Gastrocnemius medialis (tissue), 4 donors: ENCODE measurements around the gene RRAD. TPM values are rescaled to one million over a fixed set of nuclear protein-coding genes. Genes with fewer than 3 reads are reported as not detected.
"Not testable (repeated sequence)": the region's sequence is repeated elsewhere in the genome, so short reads cannot be mapped to it uniquely, and the experiment has no call there.

Experiments used
- ATAC-seq, 2 donors: fragments of 150-250 bp; one replicate each; pipeline ENCODE4 v1.9.1; 2016
- DNase-seq, 2 donors: peaks; one replicate each; pipeline ENCODE4 v3.0.0-alpha.2; 2019
- H3K27ac ChIP-seq, 4 donors: fragments of 200-600 bp; sonication (generic); 1 replicate in 1 of 4; 2 replicates in 3 of 4; pipeline ENCODE4 v1.5.1; 2016 to 2018; ENCODE audit warnings: mild to moderate bottlenecking in 2 of 4, moderate library complexity in 1 of 4
- H3K27me3 ChIP-seq, 3 donors: fragments of 200-600 bp; sonication (generic) in 2 of 3; 1 replicate in 1 of 3; 2 replicates in 2 of 3; pipeline versions ENCODE4 v1.5.1 to v1.6.0; 2016 to 2019; ENCODE audit warnings: mild to moderate bottlenecking in 1 of 3, moderate library complexity in 1 of 3
- H3K36me3 ChIP-seq, 2 donors: fragments of 200-600 bp; sonication (generic) in 1 of 2; one replicate each; pipeline ENCODE4 v1.5.1; 2017 to 2018
- H3K4me1 ChIP-seq, 2 donors: fragments of 200-600 bp; sonication (generic) in 1 of 2; one replicate each; pipeline ENCODE4 v1.5.1; 2016 to 2017; ENCODE audit warnings: mild to moderate bottlenecking in 2 of 2
- H3K4me3 ChIP-seq, 4 donors: fragments of 200-600 bp; sonication (generic) in 3 of 4; 1 replicate in 1 of 4; 2 replicates in 3 of 4; pipeline ENCODE4 v1.5.1; 2016 to 2019; ENCODE audit warnings: mild to moderate bottlenecking in 2 of 4
- H3K9me3 ChIP-seq, 3 donors: fragments of 200-600 bp; sonication (generic) in 2 of 3; 1 replicate in 1 of 3; 2 replicates in 2 of 3; pipeline ENCODE4 v1.5.1; 2016 to 2019
- CTCF ChIP-seq, 5 experiments: fragments of 450-650 bp in 3 of 5; fragments of 200-600 bp in 2 of 5; sonication (generic) in 2 of 5; IDR thresholded peaks in 4 of 5; conservative IDR thresholded peaks in 1 of 5; 1 replicate in 4 of 5; 2 replicates in 1 of 5; pipeline ENCODE4 v1.5.1; 2016 to 2019; ENCODE audit warnings: antibody characterized with exemption in 5 of 5, mild to moderate bottlenecking in 3 of 5, moderate library complexity in 3 of 5
- POLR2A ChIP-seq, 2 donors: fragments of 450-650 bp; IDR thresholded peaks; one replicate each; pipeline ENCODE4 v1.6.1; 2017; ENCODE audit warnings: antibody characterized with exemption in 2 of 2, mild to moderate bottlenecking in 2 of 2, moderate library complexity in 2 of 2
- in situ Hi-C, 4 donors: fragments of 200-750 bp; cut with MboI; loops; one replicate each; pipeline versions ENCODE4 v1.15.0 to v1.8.0; 2017; ENCODE audit warnings: low sequenced_read_pairs in 4 of 4
- intact Hi-C: fragments of 100-400 bp; cut with DNase I; formaldehyde crosslinking; loops from one replicate; pipeline ENCODE4 v1.15.1; 2023; ENCODE audit warnings: low total_unique reads
- total RNA-seq, 4 donors: library from RNA; depleted of rRNA; stranded (reverse); fragments of >200 nt; gene quantifications; one replicate each; pipeline versions ENCODE4 v1.1.0 to v1.2.3, GENCODE V29; 2016

The RRAD gene
- total RNA-seq, 4 donors from 2014 or later, result 286 to 1,191 (median 655) TPM

GRCh38 chr16:66898207-66898606 lies 27.1 kb downstream of the RRAD start:
- peak; percentile 58 to 72 for DNase-seq
- Histone ChIP-seq H3K27me3 (no peaks in the 10 kb centered on the region), H3K9me3 (no peaks in the 10 kb centered on the region), H3K36me3 (no peaks in the 10 kb centered on the region), H3K4me3 (no peak overlapping the region), H3K4me1 (peaks cover 45 to 52% of the 10 kb centered on the region in 2 donors), H3K27ac (peak overlapping the region; percentile 85 to 98 (median 96))
- in situ Hi-C loops, result no loop called here
- peak in 1 of 2 donors; percentile 20 for ATAC-seq
- intact Hi-C loops, result no loop called here
- TF ChIP-seq CTCF (IDR thresholded peaks at IDR 0.05 in 4 of 5, conservative IDR thresholded peaks at IDR 0.05 in 1 of 5) (no peak), POLR2A (IDR thresholded peaks at IDR 0.05) (no peak)

- ATAC-seq, intact Hi-C loops, DNase-seq, H3K4me3 ChIP-seq, H3K36me3 ChIP-seq, in situ Hi-C loops, H3K9me3 ChIP-seq, H3K27me3 ChIP-seq: not testable (repeated sequence)
- H3K4me1 ChIP-seq, result peaks cover 33 to 38% of the 10 kb centered on the region in 2 donors
- H3K27ac ChIP-seq, result peak overlapping the region; percentile 85 to 98 (median 96)
These were observed 28.7 kb downstream of the RRAD start for GRCh38 chr16:66896682-66897081.

- H3K36me3 ChIP-seq, result no peaks in the 10 kb centered on the region
- no peaks in the 10 kb centered on the region for H3K9me3 ChIP-seq
- DNase-seq, result no peak
- ATAC-seq, result no peak
- in situ Hi-C loops (no loop called here), intact Hi-C loops (loop anchor here (1.0 to 2.0 kb wide), 2 partner anchors 32 to 259 kb away; no protein-coding TSS in a partner anchor)
- no peak overlapping the region for H3K4me3 ChIP-seq
- H3K27me3 ChIP-seq, result no peaks in the 10 kb centered on the region
- no peak for TF ChIP-seq POLR2A (IDR thresholded peaks at IDR 0.05)
- TF ChIP-seq CTCF (IDR thresholded peaks at IDR 0.05 in 4 of 5, conservative IDR thresholded peaks at IDR 0.05 in 1 of 5), result no peak
- peak overlapping the region; percentile 71 to 98 (median 96) for H3K27ac ChIP-seq
- peaks cover 28 to 32% of the 10 kb centered on the region in 2 donors for H3K4me1 ChIP-seq
These were observed 29.3 kb downstream of the RRAD start for GRCh38 chr16:66895999-66896398.

- Histone ChIP-seq H3K4me3 (no peak overlapping the region), H3K36me3 (no peaks in the 10 kb centered on the region), H3K27ac (peak overlapping the region; percentile 71 to 98 (median 96)), H3K9me3 (no peaks in the 10 kb centered on the region), H3K4me1 (peaks cover 26 to 30% of the 10 kb centered on the region in 2 donors), H3K27me3 (no peaks in the 10 kb centered on the region)
- ATAC-seq (no peak), DNase-seq (no peak)
- TF ChIP-seq POLR2A (IDR thresholded peaks at IDR 0.05), result no peak
- TF ChIP-seq CTCF (IDR thresholded peaks at IDR 0.05 in 4 of 5, conservative IDR thresholded peaks at IDR 0.05 in 1 of 5), result no peak
- in situ Hi-C loops (no loop called here), intact Hi-C loops (loop anchor here (1.0 to 2.0 kb wide), 2 partner anchors 33 to 259 kb away; no protein-coding TSS in a partner anchor)
These were observed 29.7 kb downstream of the RRAD start for GRCh38 chr16:66895689-66895979.

GRCh38 chr16:66894948-66895688 lies 30.2 kb downstream of the RRAD start:
- DNase-seq (peak; percentile 66 to 81), ATAC-seq (peak; percentile 51 to 53)
- H3K4me1 ChIP-seq, result peaks cover 21 to 25% of the 10 kb centered on the region in 2 donors
- in situ Hi-C loops (no loop called here), intact Hi-C loops (loop anchor here (1.0 to 2.0 kb wide), 2 partner anchors 33 to 260 kb away; no protein-coding TSS in a partner anchor)
- no peaks in the 10 kb centered on the region for H3K27me3 ChIP-seq
- H3K36me3 ChIP-seq, result no peaks in the 10 kb centered on the region
- H3K4me3 ChIP-seq, result no peak overlapping the region
- H3K9me3 ChIP-seq, result no peaks in the 10 kb centered on the region
- H3K27ac ChIP-seq, result peak overlapping the region; percentile 71 to 98 (median 96)
- TF ChIP-seq POLR2A (IDR thresholded peaks at IDR 0.05), result no peak
- TF ChIP-seq CTCF (IDR thresholded peaks at IDR 0.05 in 4 of 5, conservative IDR thresholded peaks at IDR 0.05 in 1 of 5), result peak; percentile 80 to 94 (median 88)
